HL-60 (cell line): Measurements from ENCODE around the gene OTOA.

Experiments
- GABPA ChIP-seq: IDR thresholded peaks from 2 replicates; pipeline ENCODE4 v1.6.1; 2012; ENCODE audit warnings: low read depth
- POLR2AphosphoS5 ChIP-seq: IDR thresholded peaks from 2 replicates; pipeline ENCODE4 v1.6.1; 2012; ENCODE audit warnings: low read depth
- TF ChIP-seq, protein P1 (sequence below): IDR thresholded peaks from one replicate; pipeline ENCODE4 v1.5.1; 2011; ENCODE audit warnings: low read length, control low read depth, inconsistent platforms; ENCODE audit not compliant: insufficient read depth
- TF ChIP-seq, protein P2 (sequence below): IDR thresholded peaks from 2 replicates; pipeline ENCODE4 v1.6.1; 2012; ENCODE audit warnings: low read depth; ENCODE audit not compliant: insufficient replicate concordance

DNA sequence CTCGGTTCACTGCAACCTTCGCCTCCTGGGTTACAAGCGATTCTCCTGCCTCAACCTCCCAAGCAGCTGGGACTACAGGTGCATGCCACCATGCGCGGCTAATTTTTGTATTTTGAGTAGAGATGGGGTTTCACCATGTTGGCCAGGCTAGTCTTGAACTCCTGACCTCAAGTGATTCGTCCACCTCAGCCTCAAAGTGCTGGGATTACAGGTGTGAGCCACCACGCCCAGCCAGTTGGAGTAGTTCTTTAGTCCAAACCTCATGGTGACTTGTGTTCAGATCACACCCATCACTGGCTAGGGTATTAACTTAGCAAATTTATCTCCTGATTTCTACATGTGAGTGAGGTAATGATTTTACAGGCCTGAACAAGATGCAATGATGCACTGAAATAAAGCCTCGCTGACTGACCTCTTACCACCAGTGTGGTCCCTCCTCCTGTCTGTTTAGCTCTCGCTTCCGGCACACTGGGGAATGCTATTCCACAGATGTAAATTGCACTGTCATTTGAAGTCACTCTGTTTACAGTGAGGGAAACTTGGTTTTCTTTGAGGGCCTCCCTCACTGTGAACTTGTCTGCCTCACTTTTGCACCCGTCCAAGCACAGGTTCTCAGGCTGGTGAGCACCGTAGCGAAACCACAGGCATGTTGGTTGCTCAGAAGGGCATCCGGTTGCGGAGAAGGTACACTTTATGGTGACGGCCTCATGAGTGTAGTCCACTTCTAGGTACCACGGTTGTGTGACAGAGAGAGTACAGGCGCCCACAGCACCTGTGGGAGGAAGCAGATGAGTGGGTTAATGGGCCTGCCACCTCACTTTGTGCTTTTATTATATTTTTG lies 16.8 kb upstream of the OTOA start:
- TF ChIP-seq, protein P1, sequence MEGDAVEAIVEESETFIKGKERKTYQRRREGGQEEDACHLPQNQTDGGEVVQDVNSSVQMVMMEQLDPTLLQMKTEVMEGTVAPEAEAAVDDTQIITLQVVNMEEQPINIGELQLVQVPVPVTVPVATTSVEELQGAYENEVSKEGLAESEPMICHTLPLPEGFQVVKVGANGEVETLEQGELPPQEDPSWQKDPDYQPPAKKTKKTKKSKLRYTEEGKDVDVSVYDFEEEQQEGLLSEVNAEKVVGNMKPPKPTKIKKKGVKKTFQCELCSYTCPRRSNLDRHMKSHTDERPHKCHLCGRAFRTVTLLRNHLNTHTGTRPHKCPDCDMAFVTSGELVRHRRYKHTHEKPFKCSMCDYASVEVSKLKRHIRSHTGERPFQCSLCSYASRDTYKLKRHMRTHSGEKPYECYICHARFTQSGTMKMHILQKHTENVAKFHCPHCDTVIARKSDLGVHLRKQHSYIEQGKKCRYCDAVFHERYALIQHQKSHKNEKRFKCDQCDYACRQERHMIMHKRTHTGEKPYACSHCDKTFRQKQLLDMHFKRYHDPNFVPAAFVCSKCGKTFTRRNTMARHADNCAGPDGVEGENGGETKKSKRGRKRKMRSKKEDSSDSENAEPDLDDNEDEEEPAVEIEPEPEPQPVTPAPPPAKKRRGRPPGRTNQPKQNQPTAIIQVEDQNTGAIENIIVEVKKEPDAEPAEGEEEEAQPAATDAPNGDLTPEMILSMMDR, result no peak
- TF ChIP-seq, protein P2, sequence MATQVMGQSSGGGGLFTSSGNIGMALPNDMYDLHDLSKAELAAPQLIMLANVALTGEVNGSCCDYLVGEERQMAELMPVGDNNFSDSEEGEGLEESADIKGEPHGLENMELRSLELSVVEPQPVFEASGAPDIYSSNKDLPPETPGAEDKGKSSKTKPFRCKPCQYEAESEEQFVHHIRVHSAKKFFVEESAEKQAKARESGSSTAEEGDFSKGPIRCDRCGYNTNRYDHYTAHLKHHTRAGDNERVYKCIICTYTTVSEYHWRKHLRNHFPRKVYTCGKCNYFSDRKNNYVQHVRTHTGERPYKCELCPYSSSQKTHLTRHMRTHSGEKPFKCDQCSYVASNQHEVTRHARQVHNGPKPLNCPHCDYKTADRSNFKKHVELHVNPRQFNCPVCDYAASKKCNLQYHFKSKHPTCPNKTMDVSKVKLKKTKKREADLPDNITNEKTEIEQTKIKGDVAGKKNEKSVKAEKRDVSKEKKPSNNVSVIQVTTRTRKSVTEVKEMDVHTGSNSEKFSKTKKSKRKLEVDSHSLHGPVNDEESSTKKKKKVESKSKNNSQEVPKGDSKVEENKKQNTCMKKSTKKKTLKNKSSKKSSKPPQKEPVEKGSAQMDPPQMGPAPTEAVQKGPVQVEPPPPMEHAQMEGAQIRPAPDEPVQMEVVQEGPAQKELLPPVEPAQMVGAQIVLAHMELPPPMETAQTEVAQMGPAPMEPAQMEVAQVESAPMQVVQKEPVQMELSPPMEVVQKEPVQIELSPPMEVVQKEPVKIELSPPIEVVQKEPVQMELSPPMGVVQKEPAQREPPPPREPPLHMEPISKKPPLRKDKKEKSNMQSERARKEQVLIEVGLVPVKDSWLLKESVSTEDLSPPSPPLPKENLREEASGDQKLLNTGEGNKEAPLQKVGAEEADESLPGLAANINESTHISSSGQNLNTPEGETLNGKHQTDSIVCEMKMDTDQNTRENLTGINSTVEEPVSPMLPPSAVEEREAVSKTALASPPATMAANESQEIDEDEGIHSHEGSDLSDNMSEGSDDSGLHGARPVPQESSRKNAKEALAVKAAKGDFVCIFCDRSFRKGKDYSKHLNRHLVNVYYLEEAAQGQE, result no peak
- no peak for TF ChIP-seq POLR2AphosphoS5
- no peak for TF ChIP-seq GABPA
